Measurements from ENCODE around the gene NIT2. TPM values are rescaled to one million over a fixed set of nuclear protein-coding genes. Genes with fewer than 3 reads are reported as not detected.

NIT2 gene
- total and polyA plus RNA-seq, 9 of the 15 experiments (the other 6 are each of a cell fraction or from before 2014, with no cell fraction given) = 11.4 to 62.2 (median 22.1) TPM

- TF ChIP-seq ATF6 (CRISPR knock-in tag; IDR thresholded peaks at IDR 0.05) = peak; percentile 92; the same call in 1 of the 2 replicates
- TF ChIP-seq UBTF (IDR thresholded peaks at IDR 0.05; ENCODE audit: borderline replicate concordance in 1 of 2, low read depth in 2 of 2, low read length in 2 of 2) = 0 out of 4 replicates have a peak, but pooled peaks of 1 of the 2 experiments have one; percentile 24
- no peak for TF ChIP-seq HNRNPL (IDR thresholded peaks at IDR 0.05; ENCODE audit: low read depth, low read length)
- TF ChIP-seq CBFA2T3 (IDR thresholded peaks at IDR 0.05) = no peak
- no peak; the same call in 1 of the 2 replicates for TF ChIP-seq ARID1B (IDR thresholded peaks at IDR 0.05)
- peak; percentile 97 for TF ChIP-seq MYBL2 (IDR thresholded peaks at IDR 0.05; ENCODE audit: low read depth)
- TF ChIP-seq MYBL2 (CRISPR knock-in tag; IDR thresholded peaks at IDR 0.05; ENCODE audit: borderline replicate concordance) = no peak
- TF ChIP-seq HMG20A (CRISPR knock-in tag; conservative IDR thresholded peaks at IDR 0.05) = no peak
- TF ChIP-seq ZBTB1 (CRISPR knock-in tag; IDR thresholded peaks at IDR 0.05; ENCODE audit: borderline replicate concordance, low read depth) = no peak
- TF ChIP-seq CHD1 (IDR thresholded peaks at IDR 0.05; ENCODE audit: low read length) = no peak
- TF ChIP-seq TCF15 (CRISPR knock-in tag; IDR thresholded peaks at IDR 0.05) = no peak
- 0 out of 2 replicates have a peak, but pooled peaks have one; percentile 30 for TF ChIP-seq CREB1 (IDR thresholded peaks at IDR 0.05)
- TF ChIP-seq CREB1 (CRISPR knock-in tag; IDR thresholded peaks at IDR 0.05) = peak; percentile 32; the same call in 1 of the 2 replicates
- no peak for TF ChIP-seq ZNF445 (CRISPR knock-in tag; IDR thresholded peaks at IDR 0.05; ENCODE audit: low read depth)
- no peak for TF ChIP-seq ZBTB5 (IDR thresholded peaks at IDR 0.05)
- no peak for TF ChIP-seq ZNF696 (CRISPR knock-in tag; conservative IDR thresholded peaks at IDR 0.05)
- no peak for TF ChIP-seq U2AF1 (optimal IDR thresholded peaks at IDR 0.05; ENCODE audit: low read depth, low read length)
- TF ChIP-seq EP400 (IDR thresholded peaks at IDR 0.05) = peak; percentile 98
- no peak for TF ChIP-seq MEF2A (IDR thresholded peaks at IDR 0.05; ENCODE audit: control insufficient read depth, low read depth, low read length)
Measured at GRCh38 chr3:100400780-100401673, 66.5 kb downstream of the NIT2 start, which contains the start of the genes LNP1 and TOMM70 (continued).
